ENCODE results near the gene SIGLEC9.

- TF ChIP-seq CTCF (conservative IDR thresholded peaks at IDR 0.05) = no peak
- no peak for TF ChIP-seq ZFX (IDR thresholded peaks at IDR 0.05)
Observed at GRCh38 chr19:51076631-51077213, 48.0 kb upstream of the SIGLEC9 start.

All from C4-2B (cell line).